GM12878 (cell line): ENCODE results near the gene SPRED3. TPM values are rescaled to one million over a fixed set of nuclear protein-coding genes. Genes with fewer than 3 reads are reported as not detected.
A peak's percentile ranks its signal among the peaks of the same experiment; 100 is the strongest.

Source experiments
- IKZF2 ChIP-seq, 2 experiments: fragments of 450-650 bp; IDR thresholded peaks; 2 replicates each; pipeline ENCODE4 v1.6.1; 2017; ENCODE audit warnings: mild to moderate bottlenecking in 2 of 2, moderate library complexity in 2 of 2
- SIN3A ChIP-seq: IDR thresholded peaks from 2 replicates; pipeline ENCODE4 v1.6.1; 2012; ENCODE audit warnings: low read depth, low read length, improper control_type of control experiment
- TCF3 ChIP-seq: IDR thresholded peaks from 2 replicates; pipeline ENCODE4 v1.6.1; 2012; ENCODE audit warnings: low read depth, mild to moderate bottlenecking, low read length, borderline replicate concordance; ENCODE audit not compliant: insufficient read depth
- polyA plus RNA-seq, 11 experiments: library from polyadenylated mRNA; depleted of rRNA in 4 of 11; unstranded in 6 of 11; stranded (reverse) in 5 of 11; fragments of >200 nt; fragmentation: Nextera tagmentation in 4 of 11; fragmentation: Illumina TruSeq in 1 of 11; extraction: Ambion mirVana in 4 of 11; extraction: Trizol in 1 of 11; gene quantifications; 1 replicate in 1 of 11; 2 replicates in 10 of 11; pipeline versions ENCODE4 v1.2.1 to v1.2.3, GENCODE V29; 2011 to 2016; ENCODE audit warnings: inconsistent platforms in 2 of 11, missing spikeins in 2 of 11, low read depth in 1 of 11
- total RNA-seq, 4 experiments: library from RNA; depleted of rRNA in 3 of 4; stranded (reverse); fragments of >200 nt in 3 of 4; fragmentation: Illumina TruSeq in 1 of 4; extraction: Trizol in 1 of 4; gene quantifications; 2 replicates each; pipeline versions ENCODE4 v1.2.1 to v1.2.3, GENCODE V29; 2013 to 2021
- TF ChIP-seq, protein P1 (sequence below): fragments of 450-650 bp; IDR thresholded peaks from 2 replicates; pipeline ENCODE4 v1.6.1; 2016; ENCODE audit warnings: mild to moderate bottlenecking
- TF ChIP-seq, protein P2 (sequence below): IDR thresholded peaks from 2 replicates; pipeline ENCODE4 v1.6.1; 2012; ENCODE audit warnings: low read depth, low read length, improper control_type of control experiment
- TF ChIP-seq, protein P3 (sequence below): IDR thresholded peaks from 2 replicates; pipeline ENCODE4 v1.6.1; 2012; ENCODE audit warnings: low read depth, low read length, improper control_type of control experiment

SPRED3 gene
- total and polyA plus RNA-seq, 10 of the 15 experiments (the other 5 are each of a cell fraction or from before 2014, with no cell fraction given) = 0.09 to 1.5 (median 0.31) TPM; not detected in 2

DNA sequence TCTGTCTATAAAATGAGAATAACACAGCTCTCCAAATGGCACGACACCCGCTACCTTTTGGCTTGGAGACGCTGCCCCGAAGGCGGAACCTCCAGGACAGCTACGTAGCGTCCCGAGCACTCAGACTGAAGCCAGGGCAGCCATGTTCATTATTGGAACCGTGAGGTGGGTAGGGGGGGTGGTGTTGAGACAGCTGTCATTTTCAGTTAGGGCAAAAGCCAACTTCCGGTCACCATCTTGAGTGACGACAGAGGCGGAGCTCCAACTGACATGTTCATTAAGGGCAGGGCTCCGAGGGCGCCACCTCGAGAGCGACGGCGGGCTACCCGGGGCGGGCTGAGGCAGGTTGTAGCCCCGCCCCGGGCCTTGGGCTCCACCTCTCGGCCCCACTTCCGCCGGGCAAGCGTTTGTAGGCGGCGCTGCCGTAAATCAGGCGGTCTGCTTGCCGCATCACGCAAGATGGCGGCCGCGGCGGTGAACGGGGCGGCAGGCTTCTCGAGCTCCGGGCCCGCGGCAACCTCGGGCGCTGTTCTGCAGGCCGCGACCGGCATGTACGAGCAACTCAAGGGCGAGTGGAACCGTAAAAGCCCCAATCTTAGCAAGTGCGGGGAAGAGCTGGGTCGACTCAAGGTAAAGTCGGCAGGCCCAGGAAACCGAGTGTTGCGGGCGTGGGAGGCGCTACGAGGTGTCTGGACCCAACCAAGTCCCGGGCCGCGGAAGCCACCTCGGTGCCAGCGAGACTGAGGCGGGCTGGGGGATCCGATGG, 14.0 kb upstream of the SPRED3 start, which contains the start of gene PSMD8 (continued):
- TF ChIP-seq TCF3 (peak; percentile 82; the same call in 1 of the 2 replicates), IKZF2 (IDR thresholded peaks at IDR 0.05) (0 out of 4 replicates have a peak, but pooled peaks of 1 of the 2 experiments have one; percentile 1), SIN3A (peak; percentile 29; the same call in 1 of the 2 replicates)
- TF ChIP-seq, protein P1, sequence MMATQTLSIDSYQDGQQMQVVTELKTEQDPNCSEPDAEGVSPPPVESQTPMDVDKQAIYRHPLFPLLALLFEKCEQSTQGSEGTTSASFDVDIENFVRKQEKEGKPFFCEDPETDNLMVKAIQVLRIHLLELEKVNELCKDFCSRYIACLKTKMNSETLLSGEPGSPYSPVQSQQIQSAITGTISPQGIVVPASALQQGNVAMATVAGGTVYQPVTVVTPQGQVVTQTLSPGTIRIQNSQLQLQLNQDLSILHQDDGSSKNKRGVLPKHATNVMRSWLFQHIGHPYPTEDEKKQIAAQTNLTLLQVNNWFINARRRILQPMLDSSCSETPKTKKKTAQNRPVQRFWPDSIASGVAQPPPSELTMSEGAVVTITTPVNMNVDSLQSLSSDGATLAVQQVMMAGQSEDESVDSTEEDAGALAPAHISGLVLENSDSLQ = peak; percentile 96
- TF ChIP-seq, protein P2, sequence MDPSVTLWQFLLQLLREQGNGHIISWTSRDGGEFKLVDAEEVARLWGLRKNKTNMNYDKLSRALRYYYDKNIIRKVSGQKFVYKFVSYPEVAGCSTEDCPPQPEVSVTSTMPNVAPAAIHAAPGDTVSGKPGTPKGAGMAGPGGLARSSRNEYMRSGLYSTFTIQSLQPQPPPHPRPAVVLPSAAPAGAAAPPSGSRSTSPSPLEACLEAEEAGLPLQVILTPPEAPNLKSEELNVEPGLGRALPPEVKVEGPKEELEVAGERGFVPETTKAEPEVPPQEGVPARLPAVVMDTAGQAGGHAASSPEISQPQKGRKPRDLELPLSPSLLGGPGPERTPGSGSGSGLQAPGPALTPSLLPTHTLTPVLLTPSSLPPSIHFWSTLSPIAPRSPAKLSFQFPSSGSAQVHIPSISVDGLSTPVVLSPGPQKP = peak; percentile 95
- TF ChIP-seq, protein P3, sequence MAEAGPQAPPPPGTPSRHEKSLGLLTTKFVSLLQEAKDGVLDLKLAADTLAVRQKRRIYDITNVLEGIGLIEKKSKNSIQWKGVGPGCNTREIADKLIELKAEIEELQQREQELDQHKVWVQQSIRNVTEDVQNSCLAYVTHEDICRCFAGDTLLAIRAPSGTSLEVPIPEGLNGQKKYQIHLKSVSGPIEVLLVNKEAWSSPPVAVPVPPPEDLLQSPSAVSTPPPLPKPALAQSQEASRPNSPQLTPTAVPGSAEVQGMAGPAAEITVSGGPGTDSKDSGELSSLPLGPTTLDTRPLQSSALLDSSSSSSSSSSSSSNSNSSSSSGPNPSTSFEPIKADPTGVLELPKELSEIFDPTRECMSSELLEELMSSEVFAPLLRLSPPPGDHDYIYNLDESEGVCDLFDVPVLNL = 0 out of 2 replicates have a peak, but pooled peaks have one; percentile 34
